HG02870 (cell line): ENCODE measurements around the gene ARHGAP15.

Source experiments
- ATAC-seq: cut with Tn5 transposase; IDR thresholded peaks from one replicate; pipeline ENCODE4 v1.9.1; 2021; ENCODE audit warnings: mild to moderate bottlenecking, moderate library complexity; ENCODE audit not compliant: unreplicated experiment

ARHGAP15 gene

DNA sequence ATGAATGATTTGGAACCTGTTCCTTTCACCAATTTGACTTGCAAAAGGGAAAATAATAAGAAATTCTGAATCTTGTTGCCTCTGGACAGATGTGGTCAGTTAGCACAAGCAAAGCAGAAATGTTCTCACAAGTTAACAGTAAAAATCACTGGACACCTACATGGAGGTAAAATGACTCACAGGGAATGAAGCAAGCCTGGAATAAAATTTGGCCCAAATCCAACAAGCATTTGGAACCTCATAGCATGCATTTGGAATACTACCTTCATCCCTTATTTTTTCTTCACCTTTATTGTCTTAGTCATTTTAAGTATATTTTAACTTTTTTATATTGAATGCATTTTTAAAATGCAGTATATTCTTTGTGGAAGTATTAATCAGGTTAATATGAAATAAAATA is 602.9 kb downstream of the ARHGAP15 start:
- ATAC-seq = no peak

DNA sequence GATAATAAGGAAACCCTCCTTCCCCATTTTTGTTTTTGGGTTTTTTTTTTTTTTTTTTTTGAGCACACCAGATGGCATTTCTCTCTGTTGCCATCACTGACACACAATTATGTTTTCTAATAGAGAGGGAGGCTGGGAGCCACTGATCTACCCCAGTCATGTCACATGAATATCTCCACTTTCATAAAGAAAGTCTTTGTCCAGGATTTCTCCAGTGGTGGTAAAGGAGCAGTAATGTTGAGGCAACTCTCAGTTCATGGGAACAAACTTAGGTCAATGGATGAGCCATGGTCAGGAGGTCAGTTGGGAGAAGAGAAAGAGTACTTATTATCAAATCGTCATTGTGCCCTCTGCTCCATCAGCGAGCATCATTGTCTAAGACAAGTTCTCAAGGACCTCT is 603.7 kb downstream of the ARHGAP15 start:
- no peak for ATAC-seq

DNA sequence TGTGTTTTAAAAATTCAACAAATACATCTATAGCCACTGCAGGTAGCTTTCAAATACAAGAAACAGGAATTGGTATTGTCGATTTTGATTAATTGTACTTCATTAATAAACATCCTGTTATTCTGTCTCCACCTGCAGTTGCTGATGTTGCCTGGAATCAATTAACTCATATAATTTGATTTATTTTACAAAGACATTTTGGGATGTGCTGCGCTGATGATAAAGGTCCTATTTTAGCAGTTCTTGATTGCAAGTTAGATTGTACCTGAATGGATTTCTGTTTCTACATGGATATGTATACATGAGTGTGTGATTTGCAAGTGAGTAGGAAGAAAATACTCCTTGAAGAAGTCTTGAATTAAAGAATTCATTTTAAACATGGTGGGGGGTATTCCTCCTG is 605.3 kb downstream of the ARHGAP15 start:
- no peak for ATAC-seq

DNA sequence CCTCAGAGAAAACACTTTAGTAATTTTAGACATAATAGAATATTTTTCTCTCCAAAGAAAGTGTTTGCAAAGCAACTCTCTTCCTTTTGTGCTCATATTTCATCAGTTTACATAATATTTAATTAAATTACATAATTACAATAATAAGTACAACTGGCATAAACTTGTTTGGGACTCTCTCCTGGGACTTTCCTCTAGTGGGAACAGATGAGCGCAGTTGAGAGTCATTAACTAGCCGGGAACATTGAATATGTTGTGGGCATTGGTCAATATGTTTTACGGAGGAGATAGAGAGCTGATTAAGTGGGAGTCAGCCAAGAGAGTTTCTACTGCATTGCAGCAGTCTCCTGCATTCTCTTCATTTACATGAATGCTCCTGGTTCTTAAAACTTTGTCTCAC is 607.7 kb downstream of the ARHGAP15 start:
- no peak for ATAC-seq

DNA sequence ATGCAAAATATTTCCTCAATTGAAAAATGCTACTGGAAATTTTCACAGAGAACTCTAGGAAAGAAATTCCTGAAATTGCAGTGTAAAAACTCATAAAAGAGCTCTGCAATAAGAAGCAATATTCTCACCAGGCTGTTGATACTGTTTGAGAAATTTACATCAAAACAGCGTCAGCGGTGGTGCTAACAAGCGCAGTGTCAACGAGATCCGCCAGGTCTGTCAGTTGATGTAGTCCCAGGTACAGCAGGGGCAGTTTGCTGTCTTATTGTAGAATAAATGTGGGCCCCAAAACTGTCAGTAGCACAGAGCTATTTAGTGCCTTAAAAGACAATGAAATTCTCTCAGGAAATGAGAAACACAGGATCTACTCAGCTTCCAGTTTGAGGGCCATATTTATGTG is 611.2 kb downstream of the ARHGAP15 start:
- no peak for ATAC-seq

DNA sequence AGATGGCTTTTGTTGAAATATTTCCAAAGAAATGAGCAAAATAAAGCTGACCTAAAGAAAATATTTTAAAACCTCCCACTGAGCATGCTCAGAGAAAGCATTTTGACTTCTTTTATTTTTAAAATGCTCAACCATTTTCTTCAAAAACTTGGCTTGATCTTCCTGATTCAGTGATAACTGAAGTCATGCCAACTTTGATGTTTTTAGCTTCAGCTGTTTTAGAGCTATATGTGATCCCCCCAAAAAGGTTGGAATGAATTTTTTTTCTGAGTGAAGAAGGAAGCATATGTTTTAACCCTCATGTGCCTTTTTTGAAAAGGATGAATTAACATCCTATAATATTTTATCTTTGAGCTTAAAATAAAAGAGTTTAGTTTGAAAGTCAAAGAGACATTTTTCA is 612.0 kb downstream of the ARHGAP15 start:
- ATAC-seq = no peak

DNA sequence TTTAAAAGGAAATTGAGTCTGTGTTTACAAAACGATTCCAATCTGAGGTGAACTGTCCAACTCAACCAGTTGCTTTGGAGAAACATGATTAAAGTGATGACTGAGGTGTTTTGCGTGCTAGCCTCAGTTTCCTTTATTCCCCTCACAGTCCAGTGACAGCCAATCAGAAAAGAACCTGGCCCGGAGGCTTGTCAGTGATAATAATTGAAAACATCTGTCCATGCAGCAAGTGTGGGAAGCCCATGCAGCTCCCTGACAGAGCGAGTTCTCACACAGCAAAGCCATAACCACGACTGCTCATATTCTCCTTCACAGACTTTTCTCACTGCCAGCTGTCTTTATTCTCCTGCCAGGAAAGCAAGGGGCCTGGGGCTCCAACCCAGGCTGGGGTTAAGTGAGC is 613.4 kb downstream of the ARHGAP15 start:
- ATAC-seq = no peak

DNA sequence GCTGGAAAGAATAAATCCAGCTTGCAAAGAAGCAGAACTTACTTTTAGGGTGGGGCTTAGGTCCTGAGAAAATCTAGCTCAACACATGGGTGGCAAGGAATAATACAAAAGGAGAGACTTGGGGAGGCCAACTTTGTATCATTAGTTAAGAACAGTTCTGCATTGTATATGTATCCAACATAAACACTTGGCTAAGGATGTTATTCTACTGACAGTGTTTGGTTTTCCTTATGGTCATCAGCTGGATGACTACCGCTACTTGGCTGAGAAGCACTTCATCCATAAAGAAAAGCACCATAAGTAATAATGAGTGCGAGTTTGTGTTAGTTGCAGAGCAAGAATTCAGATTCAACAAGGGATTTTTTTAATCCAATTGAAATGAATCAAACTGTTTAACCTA is 614.9 kb downstream of the ARHGAP15 start:
- ATAC-seq = no peak

DNA sequence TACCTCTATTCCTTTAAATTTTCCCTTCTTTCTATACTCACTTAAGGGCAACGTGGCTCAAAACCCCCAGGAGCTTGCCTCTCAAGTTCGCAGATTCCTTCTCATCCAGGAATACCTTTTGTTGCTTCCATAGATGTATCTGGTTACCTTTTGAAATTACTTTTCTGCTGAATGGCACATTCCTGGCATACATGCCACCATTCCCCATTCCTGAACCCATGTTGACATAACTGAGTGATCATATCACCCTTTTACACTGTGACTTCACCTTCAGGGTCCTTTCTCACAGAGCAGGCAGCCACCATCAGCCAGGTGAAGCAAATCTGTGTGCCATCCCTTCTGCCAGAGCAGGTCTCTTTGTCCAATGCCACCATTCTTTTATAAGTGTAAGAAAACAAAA is 615.8 kb downstream of the ARHGAP15 start:
- no peak for ATAC-seq

DNA sequence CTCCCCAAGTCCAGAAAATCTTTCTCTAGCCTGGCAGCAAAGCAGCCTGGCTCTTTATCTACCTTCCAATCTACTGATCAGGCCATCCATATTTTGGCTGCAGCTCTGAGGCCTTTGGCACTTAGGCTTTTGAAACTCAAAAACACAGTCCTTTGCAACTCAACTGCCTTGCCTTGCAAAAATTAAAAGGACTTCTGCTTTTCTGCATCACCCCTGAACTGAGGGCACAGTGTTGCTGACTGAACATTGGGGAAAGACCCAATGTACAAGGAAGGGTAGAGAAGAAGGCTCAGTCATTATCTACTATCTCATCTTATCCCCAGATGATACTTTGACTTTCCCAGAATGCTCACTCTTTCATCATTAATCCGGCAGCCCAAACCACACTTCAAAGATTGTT is 625.5 kb downstream of the ARHGAP15 start:
- ATAC-seq = no peak

DNA sequence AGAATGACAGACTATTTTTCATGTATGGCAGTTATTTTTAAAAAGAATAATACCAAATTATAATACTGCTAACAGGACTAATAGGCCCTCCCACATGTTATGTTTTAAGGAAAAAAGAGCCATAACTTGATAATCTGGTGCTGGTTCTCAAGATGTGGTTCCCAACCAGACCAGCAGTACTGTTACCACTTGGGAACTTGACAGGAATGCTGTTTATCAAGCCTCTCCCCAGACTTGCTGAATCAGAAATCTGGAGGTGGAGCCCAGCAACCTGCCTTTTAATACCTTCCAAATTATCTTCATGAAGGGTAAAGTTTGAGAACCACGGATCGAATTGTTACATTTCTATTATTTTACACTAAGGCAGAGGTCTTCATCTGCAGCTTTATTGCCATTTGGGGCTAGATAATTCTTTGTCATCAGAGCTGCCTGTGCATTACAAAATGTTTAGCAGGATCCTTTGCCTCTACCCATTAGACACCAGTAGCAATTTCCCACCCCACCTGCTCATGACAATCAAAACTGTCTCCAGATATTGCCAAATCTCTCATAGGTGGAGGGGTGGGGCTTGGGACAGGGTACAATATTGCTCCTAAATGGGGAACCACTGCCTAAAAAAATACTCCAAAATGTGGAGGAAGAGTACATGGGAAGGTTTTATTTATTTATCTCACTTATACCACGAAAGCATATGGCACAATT is 629.6 kb downstream of the ARHGAP15 start:
- no peak for ATAC-seq

DNA sequence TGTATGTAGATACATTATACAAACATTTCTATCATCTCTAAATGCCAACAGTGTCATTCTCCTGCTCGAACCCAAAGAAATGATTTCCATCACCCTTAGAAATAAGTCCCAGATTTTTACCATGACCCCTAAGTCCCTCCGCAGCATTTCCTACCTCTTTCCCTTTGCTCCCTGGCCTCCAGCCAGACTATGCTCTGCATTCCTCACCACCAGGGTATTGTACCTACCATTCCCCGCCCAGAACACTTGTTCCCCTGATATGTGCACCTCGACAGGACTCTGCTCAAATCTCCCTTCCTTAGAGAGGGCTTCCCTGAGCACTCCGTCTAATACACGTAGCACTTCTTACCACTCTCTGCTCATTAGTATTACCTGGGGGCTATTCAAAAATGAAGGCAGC is 630.2 kb downstream of the ARHGAP15 start:
- no peak for ATAC-seq

DNA sequence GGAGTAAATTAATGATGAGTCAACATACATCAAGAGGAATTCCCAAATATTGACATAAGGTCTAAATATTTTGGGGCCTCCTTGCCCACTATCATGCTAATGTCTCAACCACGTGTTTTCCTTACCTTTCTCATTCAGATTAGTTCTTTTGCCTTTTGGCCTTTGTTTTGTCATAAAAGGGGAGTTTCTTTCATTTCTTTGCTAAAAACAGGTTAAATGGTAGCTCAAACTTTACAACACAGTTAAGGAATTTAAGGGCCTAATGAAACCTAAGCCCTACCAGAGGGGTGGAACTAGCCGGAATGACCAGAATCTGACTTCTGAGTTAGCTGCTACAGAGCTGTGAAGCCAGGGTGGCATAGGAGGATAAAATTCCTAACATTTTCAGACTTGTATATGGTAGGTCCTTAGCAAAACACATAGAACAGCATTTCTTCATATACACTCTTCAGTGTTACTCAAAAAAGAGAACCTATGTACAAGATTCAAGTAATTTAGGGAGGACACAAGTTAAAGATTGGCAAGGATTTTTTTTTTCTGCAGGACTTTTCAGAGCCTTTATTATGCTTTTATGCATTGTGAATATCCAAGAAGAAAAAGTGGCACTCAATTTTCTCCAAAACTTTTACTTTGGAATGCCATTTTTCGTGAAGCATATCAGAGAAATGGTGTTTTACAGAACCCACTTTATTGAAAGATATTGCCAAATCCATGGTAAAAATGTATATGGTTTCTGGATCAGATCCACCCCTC is 633.1 kb downstream of the ARHGAP15 start:
- ATAC-seq = no peak

DNA sequence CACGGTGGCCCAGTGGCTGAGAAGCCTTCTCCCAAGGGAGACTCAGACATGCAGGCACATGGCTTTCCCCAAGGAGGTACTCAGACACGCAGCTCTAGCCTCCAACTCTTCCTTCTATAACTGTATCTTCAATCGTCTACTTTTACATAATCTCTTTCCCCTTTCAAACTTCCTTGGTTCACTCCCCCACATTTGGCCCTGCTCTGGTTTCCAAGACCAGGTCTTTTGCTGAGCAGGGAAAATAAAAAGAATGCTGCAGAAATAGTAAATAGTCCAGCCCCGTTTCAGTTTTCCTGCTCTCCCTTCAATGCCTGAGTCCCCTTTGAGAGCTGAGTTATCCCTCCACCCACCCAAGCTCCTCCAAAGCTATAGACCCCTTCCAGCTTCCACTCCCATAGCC is 635.0 kb downstream of the ARHGAP15 start:
- no peak for ATAC-seq

DNA sequence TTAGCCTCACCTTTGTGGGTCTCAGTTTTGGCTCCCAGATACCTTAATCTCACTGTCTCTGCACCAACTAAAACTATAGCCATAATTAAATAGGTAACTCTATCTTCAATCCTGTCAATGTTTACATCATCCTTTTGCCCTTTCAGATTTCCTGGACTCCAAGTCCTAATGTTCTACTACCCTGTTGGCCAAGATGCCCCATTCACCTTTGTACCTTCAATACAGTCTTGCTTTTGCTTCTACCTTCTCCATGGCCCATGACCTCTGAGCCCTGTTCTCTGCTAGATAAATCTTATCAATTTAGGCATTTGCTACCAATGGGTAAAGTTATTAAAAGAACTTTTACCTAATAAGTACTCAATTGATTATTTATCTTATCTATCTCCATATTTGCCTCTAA is 635.5 kb downstream of the ARHGAP15 start:
- ATAC-seq = no peak

DNA sequence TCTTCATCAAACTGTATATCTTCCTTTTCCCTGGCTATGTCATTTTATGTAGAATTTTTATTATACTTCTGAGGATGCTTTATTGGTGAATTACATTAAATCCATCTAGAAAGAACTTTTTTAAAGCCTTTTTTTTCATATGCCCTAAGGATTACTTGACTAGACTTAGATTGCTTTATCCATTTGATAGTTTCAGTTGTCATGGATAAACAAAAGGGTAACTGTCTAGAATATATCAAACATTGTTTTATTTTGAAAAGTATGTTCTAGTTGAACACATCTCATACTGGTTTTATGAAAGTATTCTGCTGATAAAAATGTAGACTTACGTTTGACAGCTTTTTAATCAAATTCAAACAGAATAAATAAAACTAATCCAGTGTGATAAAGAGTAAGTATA is 639.8 kb downstream of the ARHGAP15 start:
- no peak for ATAC-seq

DNA sequence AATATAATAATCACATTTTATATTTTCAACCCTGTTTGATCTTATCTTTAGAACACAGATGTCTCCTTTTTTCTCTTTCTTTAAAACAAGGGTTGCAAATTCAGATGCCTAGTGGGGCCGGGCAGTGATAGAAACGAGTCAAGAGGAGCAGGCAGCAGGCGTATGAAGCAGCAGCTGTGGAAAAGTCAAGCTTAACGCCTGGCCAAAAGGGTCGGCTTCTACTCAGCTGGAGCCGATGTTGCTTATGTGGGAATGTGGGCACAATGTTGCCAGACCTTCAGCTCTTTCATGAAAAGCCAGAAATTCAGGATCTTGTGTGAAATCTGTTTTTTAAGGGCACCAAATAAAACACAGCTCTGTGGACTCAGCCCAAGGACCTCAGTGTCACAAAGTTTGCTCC is 642.7 kb downstream of the ARHGAP15 start:
- no peak for ATAC-seq

DNA sequence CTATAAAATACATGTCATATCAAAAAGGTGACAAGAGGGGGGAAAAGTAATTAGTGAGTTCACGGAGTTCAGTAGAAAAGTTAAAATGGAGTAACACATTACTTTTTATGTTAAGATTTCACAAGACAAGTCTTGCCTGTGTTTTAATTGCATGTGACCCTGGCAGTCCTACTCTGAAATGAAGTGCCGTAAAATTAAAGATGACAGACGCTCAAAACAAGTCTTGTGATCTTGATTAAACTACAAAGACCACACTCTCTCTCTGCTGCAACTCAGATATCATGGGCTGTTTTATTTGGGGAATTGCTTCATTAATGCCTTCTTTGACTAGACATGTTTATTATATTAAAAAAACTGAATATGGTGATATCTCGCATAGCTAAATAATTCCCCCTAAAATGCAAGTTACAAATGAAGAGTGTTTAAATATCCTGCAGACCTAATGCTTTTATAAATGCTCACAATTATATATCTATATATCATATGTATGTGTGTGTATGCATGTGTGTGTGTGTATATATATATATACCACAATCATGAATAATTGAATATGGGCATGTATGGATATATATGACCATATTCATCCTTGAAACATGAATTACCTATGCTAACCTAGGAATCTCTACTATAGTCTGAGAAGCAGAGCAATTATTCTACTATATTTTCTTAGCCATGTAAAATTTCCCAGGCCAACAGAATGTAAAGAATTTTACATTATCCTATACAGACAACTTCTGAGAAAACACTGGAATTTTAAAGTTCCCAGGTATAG is 647.5 kb downstream of the ARHGAP15 start:
- ATAC-seq = no peak

DNA sequence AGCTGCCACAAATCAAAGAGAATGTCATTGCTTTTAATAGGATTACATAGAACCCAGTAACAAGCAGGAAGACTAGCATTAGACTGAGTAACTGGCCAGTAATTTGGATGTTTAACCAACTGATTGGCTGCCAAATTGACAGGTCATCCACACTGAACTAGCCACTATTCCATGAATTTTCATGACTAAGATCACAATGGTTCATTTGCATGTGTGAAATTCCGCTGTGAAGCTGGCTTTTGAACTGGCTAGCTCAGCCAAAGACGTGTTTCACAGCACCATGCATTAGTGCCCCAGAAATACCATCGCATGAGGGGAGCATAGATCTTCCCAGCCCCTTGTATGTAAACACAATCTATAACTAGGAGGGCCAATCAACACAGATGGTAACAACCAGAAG is 649.8 kb downstream of the ARHGAP15 start:
- no peak for ATAC-seq

DNA sequence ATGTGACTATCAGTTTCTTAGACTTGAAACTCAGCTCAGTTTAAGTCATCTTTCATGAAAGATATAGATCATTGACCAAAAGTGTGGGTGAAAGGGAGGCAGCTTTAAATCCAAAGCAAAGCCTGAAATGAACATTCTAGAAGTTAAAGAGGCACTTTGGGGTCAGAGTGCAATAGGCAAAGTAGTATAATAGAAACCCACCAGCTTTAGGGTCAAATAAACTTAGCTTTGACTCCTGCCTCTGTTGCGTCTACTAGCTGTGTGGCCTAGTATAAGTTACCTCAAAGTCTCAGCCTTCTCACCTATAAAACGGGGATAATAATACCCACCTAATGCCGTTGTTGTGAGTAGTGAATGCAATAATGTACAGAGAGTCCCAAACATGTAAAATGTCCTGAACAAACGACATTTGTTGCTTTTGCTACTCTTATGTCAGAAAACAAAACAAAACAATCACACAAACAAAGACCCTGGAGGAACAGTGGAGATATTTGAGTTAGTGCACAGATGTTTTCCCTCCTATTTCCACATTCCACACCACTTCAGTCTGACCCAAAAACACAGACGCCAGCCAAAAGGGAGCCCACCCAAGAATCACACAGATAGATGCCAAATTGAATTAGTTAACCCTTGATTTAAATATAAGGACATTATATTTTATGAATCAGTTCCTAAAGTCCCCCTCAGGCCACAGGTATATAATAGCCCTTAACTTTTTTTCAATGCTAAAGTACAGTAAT is 657.0 kb downstream of the ARHGAP15 start:
- no peak for ATAC-seq

DNA sequence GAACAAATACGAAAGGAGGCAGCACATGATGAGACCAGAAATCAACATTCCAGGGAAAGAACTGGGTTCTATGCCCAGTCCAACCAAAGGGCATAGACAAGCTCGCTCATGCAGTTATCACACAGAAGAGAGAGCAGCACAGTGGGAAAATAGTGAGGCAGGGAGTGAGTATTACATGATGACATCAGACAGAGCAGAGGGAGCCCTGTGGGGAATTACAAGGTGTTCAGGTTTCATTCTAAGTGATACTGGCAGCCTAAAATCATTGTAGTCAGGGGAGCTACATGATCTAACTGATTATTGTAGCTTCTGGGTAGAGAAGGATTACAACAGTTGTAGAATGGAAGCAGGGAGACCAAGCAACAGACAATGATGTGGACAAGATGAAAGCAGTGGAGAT is 658.5 kb downstream of the ARHGAP15 start:
- ATAC-seq = no peak
